ENCODE measurements around the gene CUBN. TPM values are rescaled to one million over a fixed set of nuclear protein-coding genes. Genes with fewer than 3 reads are reported as not detected.

The CUBN gene
- total and polyA plus RNA-seq, 9 of the 15 experiments (the other 6 are each of a cell fraction or from before 2014, with no cell fraction given): 0.04 to 0.33 (median 0.09) TPM

DNA sequence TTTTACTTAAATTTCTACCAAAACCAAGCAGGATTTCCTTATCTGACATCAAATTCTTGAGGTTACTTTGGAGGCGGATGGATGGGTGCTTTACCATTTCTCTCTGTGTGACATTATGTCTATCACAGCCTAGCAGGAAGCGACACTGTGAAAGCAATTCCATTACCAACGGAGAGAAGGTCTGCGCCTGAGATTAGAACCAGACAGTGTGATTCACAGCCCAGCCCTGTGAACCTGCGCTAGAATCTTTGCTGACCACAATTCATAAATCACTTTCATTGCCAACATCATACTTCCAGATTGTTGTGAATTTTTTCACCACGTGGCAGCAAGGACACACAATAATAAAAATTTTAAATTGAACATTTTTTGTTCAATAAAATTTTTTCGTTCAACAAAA is 126.5 kb downstream of the CUBN start (continued):
- TF ChIP-seq, protein P1, sequence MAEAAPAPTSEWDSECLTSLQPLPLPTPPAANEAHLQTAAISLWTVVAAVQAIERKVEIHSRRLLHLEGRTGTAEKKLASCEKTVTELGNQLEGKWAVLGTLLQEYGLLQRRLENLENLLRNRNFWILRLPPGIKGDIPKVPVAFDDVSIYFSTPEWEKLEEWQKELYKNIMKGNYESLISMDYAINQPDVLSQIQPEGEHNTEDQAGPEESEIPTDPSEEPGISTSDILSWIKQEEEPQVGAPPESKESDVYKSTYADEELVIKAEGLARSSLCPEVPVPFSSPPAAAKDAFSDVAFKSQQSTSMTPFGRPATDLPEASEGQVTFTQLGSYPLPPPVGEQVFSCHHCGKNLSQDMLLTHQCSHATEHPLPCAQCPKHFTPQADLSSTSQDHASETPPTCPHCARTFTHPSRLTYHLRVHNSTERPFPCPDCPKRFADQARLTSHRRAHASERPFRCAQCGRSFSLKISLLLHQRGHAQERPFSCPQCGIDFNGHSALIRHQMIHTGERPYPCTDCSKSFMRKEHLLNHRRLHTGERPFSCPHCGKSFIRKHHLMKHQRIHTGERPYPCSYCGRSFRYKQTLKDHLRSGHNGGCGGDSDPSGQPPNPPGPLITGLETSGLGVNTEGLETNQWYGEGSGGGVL (CRISPR knock-in tag; IDR thresholded peaks at IDR 0.05): no peak
- TF ChIP-seq TAF9B (IDR thresholded peaks at IDR 0.05; ENCODE audit: partially characterized antibody) (no peak), SMAD1 (IDR thresholded peaks at IDR 0.05; ENCODE audit: low read depth, low read length, partially characterized antibody) (no peak), BMI1 (IDR thresholded peaks at IDR 0.05; ENCODE audit: low read length) (no peak), ZFP36 (IDR thresholded peaks at IDR 0.05; ENCODE audit: low read depth, low read length, partially characterized antibody) (no peak), GATAD2B (IDR thresholded peaks at IDR 0.05; ENCODE audit: borderline replicate concordance) (no peak), ZNF324 (CRISPR knock-in tag; IDR thresholded peaks at IDR 0.05) (no peak), ZNF445 (CRISPR knock-in tag; IDR thresholded peaks at IDR 0.05; ENCODE audit: low read depth) (no peak), DNMT1 (IDR thresholded peaks at IDR 0.05) (no peak), DPF2 (IDR thresholded peaks at IDR 0.05) (peak; percentile 90), IFI16 (CRISPR knock-in tag; IDR thresholded peaks at IDR 0.05) (no peak), TCF7 (IDR thresholded peaks at IDR 0.05; ENCODE audit: borderline replicate concordance) (peak; percentile 75; the same call in 1 of the 2 replicates), PRMT5 (CRISPR knock-in tag; IDR thresholded peaks at IDR 0.05) (no peak)
- TF ChIP-seq, protein P2, sequence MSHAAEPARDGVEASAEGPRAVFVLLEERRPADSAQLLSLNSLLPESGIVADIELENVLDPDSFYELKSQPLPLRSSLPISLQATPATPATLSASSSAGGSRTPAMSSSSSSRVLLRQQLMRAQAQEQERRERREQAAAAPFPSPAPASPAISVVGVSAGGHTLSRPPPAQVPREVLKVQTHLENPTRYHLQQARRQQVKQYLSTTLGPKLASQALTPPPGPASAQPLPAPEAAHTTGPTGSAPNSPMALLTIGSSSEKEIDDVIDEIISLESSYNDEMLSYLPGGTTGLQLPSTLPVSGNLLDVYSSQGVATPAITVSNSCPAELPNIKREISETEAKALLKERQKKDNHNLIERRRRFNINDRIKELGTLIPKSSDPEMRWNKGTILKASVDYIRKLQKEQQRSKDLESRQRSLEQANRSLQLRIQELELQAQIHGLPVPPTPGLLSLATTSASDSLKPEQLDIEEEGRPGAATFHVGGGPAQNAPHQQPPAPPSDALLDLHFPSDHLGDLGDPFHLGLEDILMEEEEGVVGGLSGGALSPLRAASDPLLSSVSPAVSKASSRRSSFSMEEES (CRISPR knock-in tag; IDR thresholded peaks at IDR 0.05): no peak
- TF ChIP-seq, protein P3, sequence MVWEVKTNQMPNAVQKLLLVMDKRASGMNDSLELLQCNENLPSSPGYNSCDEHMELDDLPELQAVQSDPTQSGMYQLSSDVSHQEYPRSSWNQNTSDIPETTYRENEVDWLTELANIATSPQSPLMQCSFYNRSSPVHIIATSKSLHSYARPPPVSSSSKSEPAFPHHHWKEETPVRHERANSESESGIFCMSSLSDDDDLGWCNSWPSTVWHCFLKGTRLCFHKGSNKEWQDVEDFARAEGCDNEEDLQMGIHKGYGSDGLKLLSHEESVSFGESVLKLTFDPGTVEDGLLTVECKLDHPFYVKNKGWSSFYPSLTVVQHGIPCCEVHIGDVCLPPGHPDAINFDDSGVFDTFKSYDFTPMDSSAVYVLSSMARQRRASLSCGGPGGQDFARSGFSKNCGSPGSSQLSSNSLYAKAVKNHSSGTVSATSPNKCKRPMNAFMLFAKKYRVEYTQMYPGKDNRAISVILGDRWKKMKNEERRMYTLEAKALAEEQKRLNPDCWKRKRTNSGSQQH (CRISPR knock-in tag; IDR thresholded peaks at IDR 0.05): no peak
- TF ChIP-seq, protein P4, sequence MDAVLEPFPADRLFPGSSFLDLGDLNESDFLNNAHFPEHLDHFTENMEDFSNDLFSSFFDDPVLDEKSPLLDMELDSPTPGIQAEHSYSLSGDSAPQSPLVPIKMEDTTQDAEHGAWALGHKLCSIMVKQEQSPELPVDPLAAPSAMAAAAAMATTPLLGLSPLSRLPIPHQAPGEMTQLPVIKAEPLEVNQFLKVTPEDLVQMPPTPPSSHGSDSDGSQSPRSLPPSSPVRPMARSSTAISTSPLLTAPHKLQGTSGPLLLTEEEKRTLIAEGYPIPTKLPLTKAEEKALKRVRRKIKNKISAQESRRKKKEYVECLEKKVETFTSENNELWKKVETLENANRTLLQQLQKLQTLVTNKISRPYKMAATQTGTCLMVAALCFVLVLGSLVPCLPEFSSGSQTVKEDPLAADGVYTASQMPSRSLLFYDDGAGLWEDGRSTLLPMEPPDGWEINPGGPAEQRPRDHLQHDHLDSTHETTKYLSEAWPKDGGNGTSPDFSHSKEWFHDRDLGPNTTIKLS (IDR thresholded peaks at IDR 0.05; ENCODE audit: borderline replicate concordance, low read depth): peak; percentile 56; the same call in 1 of the 2 replicates
- TF ChIP-seq, protein P5, sequence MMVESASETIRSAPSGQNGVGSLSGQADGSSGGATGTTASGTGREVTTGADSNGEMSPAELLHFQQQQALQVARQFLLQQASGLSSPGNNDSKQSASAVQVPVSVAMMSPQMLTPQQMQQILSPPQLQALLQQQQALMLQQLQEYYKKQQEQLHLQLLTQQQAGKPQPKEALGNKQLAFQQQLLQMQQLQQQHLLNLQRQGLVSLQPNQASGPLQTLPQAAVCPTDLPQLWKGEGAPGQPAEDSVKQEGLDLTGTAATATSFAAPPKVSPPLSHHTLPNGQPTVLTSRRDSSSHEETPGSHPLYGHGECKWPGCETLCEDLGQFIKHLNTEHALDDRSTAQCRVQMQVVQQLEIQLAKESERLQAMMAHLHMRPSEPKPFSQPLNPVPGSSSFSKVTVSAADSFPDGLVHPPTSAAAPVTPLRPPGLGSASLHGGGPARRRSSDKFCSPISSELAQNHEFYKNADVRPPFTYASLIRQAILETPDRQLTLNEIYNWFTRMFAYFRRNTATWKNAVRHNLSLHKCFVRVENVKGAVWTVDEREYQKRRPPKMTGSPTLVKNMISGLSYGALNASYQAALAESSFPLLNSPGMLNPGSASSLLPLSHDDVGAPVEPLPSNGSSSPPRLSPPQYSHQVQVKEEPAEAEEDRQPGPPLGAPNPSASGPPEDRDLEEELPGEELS (CRISPR knock-in tag; IDR thresholded peaks at IDR 0.05; ENCODE audit: borderline replicate concordance): no peak

Data from K562 (cell line).